Measurements from ENCODE around the gene NCAM1.

Gene NCAM1

GRCh38 chr11:113141010-113141409 is 179.8 kb downstream of the NCAM1 start:
- WGBS (ENCODE audit: extremely low coverage, insufficient coverage, low lambda C conversion rate): no CpG with 5 or more reads among the region's 5 CpGs
- no peaks in the 10 kb centered on the region for H3K27me3 ChIP-seq (ENCODE audit: insufficient read depth, low read length, poor library complexity)
- H3K79me2 ChIP-seq (ENCODE audit: control insufficient read depth, insufficient read depth, low read length): no peaks in the 10 kb centered on the region
- no peak overlapping the region for H3K4ac ChIP-seq (ENCODE audit: low read depth, low read length)
- H2BK15ac ChIP-seq (replicated peaks; ENCODE audit: low read depth): no peak overlapping the region
- H4K5ac ChIP-seq (ENCODE audit: low read length): no peak overlapping the region
- no peak overlapping the region for H3K23ac ChIP-seq (ENCODE audit: low read length)
- no peak overlapping the region for H2BK5ac ChIP-seq (ENCODE audit: low read length)
- H3K18ac ChIP-seq (ENCODE audit: low read length): no peak overlapping the region
- H2AK5ac ChIP-seq (ENCODE audit: low read length): no peak overlapping the region
- H3K4me1 ChIP-seq (ENCODE audit: control insufficient read depth, low read depth, low read length): no peaks in the 10 kb centered on the region
- no peak overlapping the region for H3K9ac ChIP-seq (ENCODE audit: low read length)
- no peak overlapping the region for H4K8ac ChIP-seq (ENCODE audit: low read depth, low read length)
- no peaks in the 10 kb centered on the region for H3K79me1 ChIP-seq (ENCODE audit: low read length)
- no peak overlapping the region for H3K4me3 ChIP-seq (ENCODE audit: low read length)
- H3K36me3 ChIP-seq (ENCODE audit: control insufficient read depth, insufficient read depth, low read length): no peaks in the 10 kb centered on the region
- H3K27ac ChIP-seq (ENCODE audit: low read depth, low read length): no peak overlapping the region
- no peak overlapping the region for H3K4me2 ChIP-seq (ENCODE audit: low read length)
- no peak overlapping the region for H2BK120ac ChIP-seq (ENCODE audit: low read depth, low read length)
- no peak overlapping the region for H3K56ac ChIP-seq (ENCODE audit: low read length)
- no peak for DNase-seq

- no CpG with 5 or more reads among the region's 6 CpGs for WGBS (ENCODE audit: extremely low coverage, insufficient coverage, low lambda C conversion rate)
- Histone ChIP-seq H2BK5ac (ENCODE audit: low read length) (no peak overlapping the region), H3K4me1 (ENCODE audit: control insufficient read depth, low read depth, low read length) (no peaks in the 10 kb centered on the region)
These were observed 181.3 kb downstream of the NCAM1 start for GRCh38 chr11:113142508-113142907.

DNA sequence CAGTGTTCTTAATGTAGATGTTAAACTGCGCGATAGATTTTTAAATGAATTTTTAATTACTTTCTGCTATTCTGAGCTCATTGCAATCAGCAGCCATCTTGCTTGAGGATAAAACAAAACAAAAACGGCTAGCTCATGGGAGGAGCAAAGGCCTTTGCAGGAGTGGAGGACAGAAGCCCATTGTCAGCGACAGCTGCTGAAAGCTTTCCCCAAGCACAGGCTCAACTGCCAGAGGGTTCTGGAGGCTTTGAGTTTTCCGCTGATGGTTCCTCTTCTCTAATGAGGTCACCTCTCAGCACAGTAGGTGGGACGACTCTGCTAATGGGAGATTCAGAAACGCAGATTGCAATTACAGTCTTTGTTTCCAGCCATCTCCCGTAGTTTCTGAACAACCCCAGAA is 186.0 kb downstream of the NCAM1 start:
- Histone ChIP-seq H2BK15ac (replicated peaks; ENCODE audit: low read depth) (no peak overlapping the region), H3K27ac (ENCODE audit: low read depth, low read length) (no peak overlapping the region), H3K79me2 (ENCODE audit: control insufficient read depth, insufficient read depth, low read length) (no peaks in the 10 kb centered on the region), H3K4ac (ENCODE audit: low read depth, low read length) (no peak overlapping the region), H3K36me3 (ENCODE audit: control insufficient read depth, insufficient read depth, low read length) (no peaks in the 10 kb centered on the region), H4K8ac (ENCODE audit: low read depth, low read length) (no peak overlapping the region), H2BK5ac (ENCODE audit: low read length) (no peak overlapping the region), H3K79me1 (ENCODE audit: low read length) (no peaks in the 10 kb centered on the region), H3K4me2 (ENCODE audit: low read length) (no peak overlapping the region), H3K27me3 (ENCODE audit: insufficient read depth, low read length, poor library complexity) (no peaks in the 10 kb centered on the region), H2BK120ac (ENCODE audit: low read depth, low read length) (no peak overlapping the region), H2AK5ac (ENCODE audit: low read length) (no peak overlapping the region), H3K23ac (ENCODE audit: low read length) (no peak overlapping the region), H3K9ac (ENCODE audit: low read length) (no peak overlapping the region), H3K4me3 (ENCODE audit: low read length) (no peak overlapping the region), H3K4me1 (ENCODE audit: control insufficient read depth, low read depth, low read length) (peaks cover 2% of the 10 kb centered on the region), H3K18ac (ENCODE audit: low read length) (no peak overlapping the region), H4K5ac (ENCODE audit: low read length) (no peak overlapping the region), H3K56ac (ENCODE audit: low read length) (no peak overlapping the region)
- DNase-seq: peak; percentile 90
- WGBS (ENCODE audit: extremely low coverage, insufficient coverage, low lambda C conversion rate): no CpG with 5 or more reads among the region's 8 CpGs

More at GRCh38 chr11:113142508-113142907, 181.3 kb downstream of the NCAM1 start:
- no peak overlapping the region for H4K5ac ChIP-seq (ENCODE audit: low read length)
- no peak overlapping the region for H2BK15ac ChIP-seq (replicated peaks; ENCODE audit: low read depth)
- H4K8ac ChIP-seq (ENCODE audit: low read depth, low read length): no peak overlapping the region
- no peak for DNase-seq
- H3K4me3 ChIP-seq (ENCODE audit: low read length): no peak overlapping the region
- no peaks in the 10 kb centered on the region for H3K79me2 ChIP-seq (ENCODE audit: control insufficient read depth, insufficient read depth, low read length)
- no peaks in the 10 kb centered on the region for H3K79me1 ChIP-seq (ENCODE audit: low read length)
- H3K4me2 ChIP-seq (ENCODE audit: low read length): no peak overlapping the region
- H2BK120ac ChIP-seq (ENCODE audit: low read depth, low read length): no peak overlapping the region
- no peaks in the 10 kb centered on the region for H3K36me3 ChIP-seq (ENCODE audit: control insufficient read depth, insufficient read depth, low read length)
- no peak overlapping the region for H3K4ac ChIP-seq (ENCODE audit: low read depth, low read length)
- no peaks in the 10 kb centered on the region for H3K27me3 ChIP-seq (ENCODE audit: insufficient read depth, low read length, poor library complexity)
- no peak overlapping the region for H3K56ac ChIP-seq (ENCODE audit: low read length)
- no peak overlapping the region for H3K18ac ChIP-seq (ENCODE audit: low read length)
- no peak overlapping the region for H3K9ac ChIP-seq (ENCODE audit: low read length)
- H3K23ac ChIP-seq (ENCODE audit: low read length): no peak overlapping the region
- H3K27ac ChIP-seq (ENCODE audit: low read depth, low read length): no peak overlapping the region
- no peak overlapping the region for H2AK5ac ChIP-seq (ENCODE audit: low read length)

GRCh38 chr11:113148076-113148475 is 186.9 kb downstream of the NCAM1 start:
- Histone ChIP-seq H3K23ac (ENCODE audit: low read length) (no peak overlapping the region), H3K36me3 (ENCODE audit: control insufficient read depth, insufficient read depth, low read length) (no peaks in the 10 kb centered on the region), H4K8ac (ENCODE audit: low read depth, low read length) (no peak overlapping the region), H3K56ac (ENCODE audit: low read length) (no peak overlapping the region), H3K4me2 (ENCODE audit: low read length) (no peak overlapping the region), H3K27me3 (ENCODE audit: insufficient read depth, low read length, poor library complexity) (no peaks in the 10 kb centered on the region), H3K9ac (ENCODE audit: low read length) (no peak overlapping the region), H2BK15ac (replicated peaks; ENCODE audit: low read depth) (no peak overlapping the region), H3K4me1 (ENCODE audit: control insufficient read depth, low read depth, low read length) (peaks cover 2% of the 10 kb centered on the region), H3K79me1 (ENCODE audit: low read length) (no peaks in the 10 kb centered on the region), H3K4ac (ENCODE audit: low read depth, low read length) (no peak overlapping the region), H3K4me3 (ENCODE audit: low read length) (no peak overlapping the region), H2BK5ac (ENCODE audit: low read length) (no peak overlapping the region), H3K79me2 (ENCODE audit: control insufficient read depth, insufficient read depth, low read length) (no peaks in the 10 kb centered on the region), H3K18ac (ENCODE audit: low read length) (no peak overlapping the region), H2BK120ac (ENCODE audit: low read depth, low read length) (no peak overlapping the region), H4K5ac (ENCODE audit: low read length) (no peak overlapping the region), H3K27ac (ENCODE audit: low read depth, low read length) (no peak overlapping the region), H2AK5ac (ENCODE audit: low read length) (no peak overlapping the region)
- WGBS (ENCODE audit: extremely low coverage, insufficient coverage, low lambda C conversion rate): no CpG with 5 or more reads among the region's 9 CpGs
- no peak for DNase-seq

DNA sequence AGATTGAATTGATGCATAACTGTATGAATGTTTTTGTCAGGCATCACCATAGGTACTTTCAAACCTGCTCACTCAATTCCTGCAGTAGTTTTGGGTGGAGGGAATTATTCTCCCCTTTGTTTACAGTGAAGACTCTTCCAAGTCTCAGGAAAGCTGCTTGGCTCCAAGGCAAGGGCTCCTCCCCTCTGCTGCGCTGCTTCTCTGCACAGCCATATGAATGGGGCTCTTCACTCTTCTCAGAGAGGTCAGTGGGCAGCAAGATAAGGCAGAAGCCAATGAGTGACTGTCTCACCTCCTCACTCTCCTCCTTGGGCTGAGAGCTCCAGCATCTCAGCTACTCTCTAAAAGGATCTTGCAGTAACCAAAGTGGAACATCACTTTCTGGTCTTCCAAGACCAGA is 187.4 kb downstream of the NCAM1 start:
- peak; percentile 22 for DNase-seq
- Histone ChIP-seq H4K5ac (ENCODE audit: low read length) (no peak overlapping the region), H3K18ac (ENCODE audit: low read length) (no peak overlapping the region), H3K79me2 (ENCODE audit: control insufficient read depth, insufficient read depth, low read length) (no peaks in the 10 kb centered on the region), H2BK5ac (ENCODE audit: low read length) (no peak overlapping the region), H2AK5ac (ENCODE audit: low read length) (no peak overlapping the region), H3K27ac (ENCODE audit: low read depth, low read length) (no peak overlapping the region), H3K4me1 (ENCODE audit: control insufficient read depth, low read depth, low read length) (peaks cover 2% of the 10 kb centered on the region), H3K36me3 (ENCODE audit: control insufficient read depth, insufficient read depth, low read length) (no peaks in the 10 kb centered on the region), H2BK120ac (ENCODE audit: low read depth, low read length) (no peak overlapping the region), H3K23ac (ENCODE audit: low read length) (no peak overlapping the region), H3K9ac (ENCODE audit: low read length) (no peak overlapping the region), H3K27me3 (ENCODE audit: insufficient read depth, low read length, poor library complexity) (no peaks in the 10 kb centered on the region), H3K56ac (ENCODE audit: low read length) (no peak overlapping the region), H2BK15ac (replicated peaks; ENCODE audit: low read depth) (no peak overlapping the region), H3K4ac (ENCODE audit: low read depth, low read length) (no peak overlapping the region), H4K8ac (ENCODE audit: low read depth, low read length) (no peak overlapping the region), H3K4me2 (ENCODE audit: low read length) (no peak overlapping the region), H3K4me3 (ENCODE audit: low read length) (no peak overlapping the region), H3K79me1 (ENCODE audit: low read length) (no peaks in the 10 kb centered on the region)
- WGBS (ENCODE audit: extremely low coverage, insufficient coverage, low lambda C conversion rate): no CpG with 5 or more reads among the region's 1 CpG

- Histone ChIP-seq H2AK5ac (ENCODE audit: low read length) (no peak overlapping the region), H3K4me2 (ENCODE audit: low read length) (no peak overlapping the region), H3K27me3 (ENCODE audit: insufficient read depth, low read length, poor library complexity) (no peaks in the 10 kb centered on the region), H3K79me2 (ENCODE audit: control insufficient read depth, insufficient read depth, low read length) (no peaks in the 10 kb centered on the region), H3K23ac (ENCODE audit: low read length) (no peak overlapping the region), H3K36me3 (ENCODE audit: control insufficient read depth, insufficient read depth, low read length) (no peaks in the 10 kb centered on the region), H2BK120ac (ENCODE audit: low read depth, low read length) (no peak overlapping the region), H3K27ac (ENCODE audit: low read depth, low read length) (no peak overlapping the region), H3K79me1 (ENCODE audit: low read length) (no peaks in the 10 kb centered on the region), H3K18ac (ENCODE audit: low read length) (no peak overlapping the region), H4K8ac (ENCODE audit: low read depth, low read length) (no peak overlapping the region), H3K9ac (ENCODE audit: low read length) (no peak overlapping the region), H4K5ac (ENCODE audit: low read length) (no peak overlapping the region), H2BK15ac (replicated peaks; ENCODE audit: low read depth) (no peak overlapping the region), H3K4me3 (ENCODE audit: low read length) (no peak overlapping the region), H3K4ac (ENCODE audit: low read depth, low read length) (no peak overlapping the region), H3K4me1 (ENCODE audit: control insufficient read depth, low read depth, low read length) (peaks cover 2% of the 10 kb centered on the region), H2BK5ac (ENCODE audit: low read length) (no peak overlapping the region), H3K56ac (ENCODE audit: low read length) (no peak overlapping the region)
- DNase-seq: no peak
- no CpG with 5 or more reads among the region's 4 CpGs for WGBS (ENCODE audit: extremely low coverage, insufficient coverage, low lambda C conversion rate)
These were observed 190.3 kb downstream of the NCAM1 start for GRCh38 chr11:113151521-113151920.

All from mesendoderm (in vitro differentiated cells).